ENCODE results near the gene NCKIPSD.
"Not testable (repeated sequence)": the region's sequence is repeated elsewhere in the genome, so short reads cannot be mapped to it uniquely, and the experiment has no call there.

The NCKIPSD gene

DNA sequence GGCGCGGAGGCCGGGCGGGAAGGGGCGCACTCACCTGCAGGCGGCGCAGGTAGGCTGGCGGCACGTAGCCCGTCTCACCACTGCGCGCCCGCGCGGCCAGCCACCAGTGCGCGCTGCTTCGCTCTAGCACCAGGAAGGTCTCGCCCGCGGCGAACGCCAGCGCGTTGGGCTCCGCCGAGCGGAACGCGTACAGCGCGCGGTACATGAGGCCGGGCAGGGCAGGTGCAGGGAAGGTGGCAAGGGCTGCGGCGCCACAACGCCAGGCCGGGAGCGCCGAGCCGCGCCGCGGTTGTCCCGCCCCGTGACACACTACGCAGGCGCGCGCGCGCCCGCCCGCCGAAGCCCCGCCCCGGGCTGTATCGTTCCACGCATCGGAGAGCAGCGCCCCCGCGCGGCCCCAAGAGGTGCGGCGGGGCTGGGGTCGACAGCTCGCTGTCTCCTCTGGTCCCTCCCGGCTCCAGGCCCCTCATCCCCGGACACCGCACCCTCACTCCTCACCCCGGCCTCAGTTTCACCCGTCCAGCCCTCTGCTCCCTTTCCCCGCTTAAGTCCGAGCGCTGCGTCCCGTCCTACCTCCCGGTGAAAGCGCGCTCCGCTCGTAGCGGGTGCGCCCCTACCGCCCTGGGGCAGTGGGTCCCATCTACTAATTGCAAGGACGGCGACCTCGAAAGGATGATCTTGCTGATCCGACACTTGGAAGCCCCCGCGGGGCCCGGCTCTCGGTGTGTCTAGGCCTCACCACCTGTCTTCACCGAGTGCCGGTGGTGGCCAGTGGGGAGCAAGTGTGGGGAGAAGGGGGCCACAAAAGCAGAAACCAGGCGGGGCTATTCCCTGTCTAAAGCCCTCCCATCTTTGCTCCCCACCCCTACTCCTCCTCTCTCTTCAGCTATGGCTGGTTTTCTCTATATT is at the start of gene NCKIPSD:
TSS of gene NCKIPSD (minus strand) at position 313 of the 909 bp plus-strand sequence. CDS start at position 205, 108 bp downstream.
- DNase-seq = no peak

DNA sequence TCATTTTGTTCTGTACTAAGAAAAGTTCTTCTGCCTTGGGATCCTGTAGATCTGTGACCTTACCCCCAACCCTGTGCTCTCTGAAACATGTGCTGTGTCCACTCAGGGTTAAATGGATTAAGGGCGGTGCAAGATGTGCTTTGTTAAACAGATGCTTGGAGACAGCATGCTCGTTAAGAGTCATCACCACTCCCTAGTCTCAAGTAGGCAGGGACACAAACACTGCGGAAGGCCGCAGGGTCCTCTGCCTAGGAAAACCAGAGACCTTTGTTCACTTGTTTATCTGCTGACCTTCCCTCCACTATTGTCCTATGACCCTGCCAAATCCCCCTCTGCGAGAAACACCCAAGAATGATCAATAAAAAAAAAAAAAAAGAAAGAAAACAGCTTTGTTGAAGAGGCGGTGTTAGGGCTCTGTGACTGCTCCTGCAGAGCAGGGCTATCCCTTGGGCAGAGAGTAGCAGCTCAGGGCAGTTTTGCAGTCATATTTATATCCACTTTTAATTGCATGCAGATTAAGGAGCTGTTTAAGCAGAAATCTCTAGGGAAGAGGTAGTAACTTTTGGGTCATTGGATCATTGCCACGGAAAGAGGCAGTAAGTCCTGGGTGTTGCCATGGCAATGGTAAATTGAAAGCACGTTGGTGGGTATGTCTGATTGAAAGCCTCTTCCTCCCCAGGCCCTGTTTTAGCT is 49.5 kb upstream of the NCKIPSD start:
- not testable (repeated sequence) for DNase-seq

DNA sequence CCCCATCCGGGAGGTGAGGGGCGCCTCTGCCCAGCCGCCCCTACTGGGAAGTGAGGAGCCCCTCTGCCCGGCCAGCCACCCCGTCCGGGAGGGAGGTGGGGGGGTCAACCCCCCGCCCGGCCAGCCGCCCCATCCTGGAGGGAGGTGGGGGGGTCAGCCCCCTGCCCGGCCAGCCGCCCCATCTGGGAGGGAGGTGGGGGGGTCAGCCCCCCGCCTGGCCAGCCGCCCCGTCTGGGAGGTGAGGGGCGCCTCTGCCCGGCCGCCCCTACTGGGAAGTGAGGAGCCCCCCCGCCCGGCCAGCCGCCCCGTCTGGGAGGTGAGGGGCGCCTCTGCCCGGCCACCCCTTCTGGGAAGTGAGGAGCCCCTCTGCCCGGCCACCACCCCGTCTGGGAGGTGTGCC is 48.8 kb upstream of the NCKIPSD start:
- DNase-seq = not testable (repeated sequence)

DNA sequence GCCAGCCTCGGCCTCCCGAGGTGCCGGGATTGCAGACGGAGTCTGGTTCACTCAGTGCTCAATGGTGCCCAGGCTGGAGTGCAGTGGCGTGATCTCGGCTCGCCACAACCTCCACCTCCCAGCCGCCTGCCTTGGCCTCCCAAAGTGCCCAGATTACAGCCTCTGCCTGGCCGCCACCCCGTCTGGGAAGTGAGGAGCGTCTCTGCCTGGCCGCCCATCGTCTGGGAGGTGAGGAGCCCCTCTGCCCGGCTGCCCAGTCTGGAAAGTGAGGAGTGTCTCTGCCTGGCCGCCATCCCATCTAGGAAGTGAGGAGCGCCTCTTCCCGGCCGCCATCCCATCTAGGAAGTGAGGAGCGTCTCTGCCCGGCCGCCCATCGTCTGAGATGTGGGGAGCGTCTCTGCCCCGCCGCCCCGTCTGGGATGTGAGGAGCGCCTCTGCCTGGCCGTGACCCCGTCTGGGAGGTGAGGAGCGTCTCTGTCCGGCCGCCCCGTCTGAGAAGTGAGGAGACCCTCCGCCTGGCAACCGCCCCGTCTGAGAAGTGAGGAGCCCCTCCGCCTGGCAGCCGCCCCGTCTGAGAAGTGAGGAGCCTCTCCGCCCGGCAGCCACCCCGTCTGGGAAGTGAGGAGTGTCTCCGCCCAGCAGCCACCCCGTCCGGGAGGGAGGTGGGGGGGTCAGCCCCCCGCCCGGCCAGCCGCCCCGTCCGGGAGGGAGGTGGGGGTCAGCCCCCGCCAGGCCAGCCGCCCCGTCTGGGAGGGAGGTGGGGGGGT is 48.2 kb upstream of the NCKIPSD start:
- not testable (repeated sequence) for DNase-seq

DNA sequence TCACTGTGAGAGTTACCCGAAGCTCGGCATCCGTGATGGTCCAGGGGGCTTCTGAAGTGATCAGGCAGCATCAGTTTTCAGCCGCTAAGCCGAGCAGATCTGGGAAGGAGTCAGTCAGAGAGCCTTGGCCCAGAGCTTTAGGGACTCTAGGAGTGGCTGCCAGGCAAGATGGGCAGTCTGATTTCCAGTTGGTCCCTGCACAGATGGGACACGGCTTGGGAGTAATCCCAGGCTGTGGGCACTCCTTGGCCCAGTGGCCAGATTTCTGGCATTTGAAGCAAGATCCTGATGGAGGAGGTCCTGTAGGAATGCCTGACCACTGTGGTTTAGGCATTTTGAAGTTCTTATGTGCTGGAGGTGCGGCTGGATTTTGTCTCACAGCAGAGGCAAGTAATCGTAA is 41.8 kb upstream of the NCKIPSD start:
- DNase-seq = no peak

DNA sequence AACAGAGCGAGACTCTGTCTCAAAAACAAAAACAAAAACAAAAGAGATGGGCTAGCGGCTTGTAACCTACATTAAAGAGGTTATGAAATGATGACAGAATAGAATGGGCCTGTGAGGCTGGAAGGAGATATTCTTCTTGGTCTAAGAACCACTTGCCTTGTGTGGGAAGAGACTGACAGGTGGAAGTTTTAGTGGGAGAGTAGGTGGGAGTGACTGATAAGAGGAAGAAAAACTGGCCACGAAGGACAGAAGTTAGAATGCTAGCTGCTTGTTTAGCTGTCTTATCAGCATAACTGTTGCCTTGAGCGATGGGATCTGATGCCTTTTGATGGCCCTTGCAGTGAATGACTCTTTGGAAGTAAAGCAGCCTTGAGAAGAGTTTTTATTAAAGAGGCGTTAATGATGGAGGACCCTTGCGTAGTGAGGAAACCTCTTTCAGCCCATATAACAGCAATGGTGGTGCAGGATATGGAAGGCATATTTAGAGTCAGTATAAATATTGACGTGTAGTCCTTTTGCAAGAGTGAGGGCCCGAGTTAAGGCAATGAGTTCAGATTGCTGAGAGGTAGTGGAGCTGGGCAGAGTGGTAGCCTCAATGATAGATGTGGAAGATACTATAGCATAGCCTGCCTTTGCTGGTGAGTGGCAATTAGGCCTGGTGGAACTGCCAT is 39.6 kb upstream of the NCKIPSD start:
- DNase-seq = not testable (repeated sequence)

DNA sequence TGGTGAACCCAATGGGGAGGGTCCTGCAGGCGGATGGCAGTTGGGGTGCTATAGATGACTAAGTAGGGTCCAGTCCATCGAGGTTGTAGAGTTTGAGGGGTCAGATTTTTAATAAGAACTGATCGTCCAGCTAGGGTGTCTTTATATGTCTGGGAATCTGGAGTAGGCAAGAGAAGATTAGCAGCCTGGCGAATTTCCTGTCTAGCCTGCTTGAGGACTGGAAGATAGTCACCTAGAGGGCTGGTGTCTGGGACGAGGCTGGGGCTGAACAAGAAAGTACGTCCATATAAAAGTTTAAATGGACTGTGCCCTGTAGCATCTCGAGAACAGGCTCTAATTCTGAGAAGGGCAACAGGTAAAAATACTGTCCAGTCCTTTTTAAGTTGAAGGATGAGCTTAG is 38.0 kb upstream of the NCKIPSD start:
- no peak for DNase-seq

DNA sequence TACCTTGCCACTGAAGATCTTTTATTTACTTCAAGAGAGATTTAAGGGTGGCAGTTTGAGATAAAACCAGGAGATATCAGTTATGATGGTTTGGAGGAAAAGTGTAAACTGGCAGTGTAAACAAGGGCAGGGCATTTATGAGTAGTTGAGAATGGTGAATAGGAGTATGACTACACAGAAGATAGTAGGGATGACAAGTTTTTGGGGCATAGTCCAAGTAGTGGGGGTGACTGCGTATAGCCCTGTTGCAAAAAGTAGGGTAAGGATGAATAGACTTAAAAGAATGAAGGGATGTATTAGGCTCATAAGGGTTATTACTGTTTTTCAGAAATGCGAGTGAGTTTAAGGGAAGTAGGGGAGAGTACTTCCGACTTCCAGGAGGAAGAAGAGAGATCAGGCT is 37.6 kb upstream of the NCKIPSD start:
- not testable (repeated sequence) for DNase-seq

DNA sequence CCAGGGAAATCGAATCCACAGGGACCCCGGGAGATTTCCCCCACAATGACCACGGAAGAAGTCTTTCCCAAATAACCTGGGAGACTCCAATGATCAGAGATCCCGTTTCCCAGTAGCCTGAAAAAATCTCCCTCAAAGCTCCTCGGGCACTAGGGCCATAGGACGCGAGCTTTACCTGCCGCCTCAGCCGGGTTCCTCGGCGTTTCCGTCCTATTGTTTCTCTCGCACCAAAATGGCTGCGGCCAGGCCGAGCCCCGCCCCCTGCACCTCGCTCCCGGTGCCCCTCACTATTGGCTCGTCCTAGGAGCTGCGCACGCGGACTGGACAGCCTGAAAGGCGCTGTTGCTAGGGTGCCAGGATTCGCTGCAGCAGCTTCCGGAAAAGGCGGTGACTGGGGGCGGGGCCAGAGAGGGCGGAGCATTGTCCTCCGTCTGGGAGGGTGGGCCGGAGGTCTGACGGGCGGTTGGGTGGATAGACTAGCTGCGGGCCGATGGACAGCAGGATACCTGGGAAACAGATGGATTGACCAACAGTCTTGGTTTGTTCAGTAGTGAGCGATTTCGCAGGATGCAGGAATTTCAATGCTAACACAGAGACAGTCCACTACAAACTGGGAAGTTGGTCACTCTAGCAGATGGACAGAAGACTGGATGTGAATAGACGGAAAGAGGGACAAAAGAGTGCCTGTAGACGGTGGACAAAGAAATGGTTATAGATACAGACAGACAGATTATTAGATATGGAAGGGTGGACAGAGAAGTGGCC is 31.4 kb upstream of the NCKIPSD start, which contains the start of gene IP6K2:
TSS of gene IP6K2 (minus strand) at position 240 of the 765 bp plus-strand sequence. CDS start 21,930 bp downstream, outside the sequence.
- DNase-seq = peak; percentile 54

DNA sequence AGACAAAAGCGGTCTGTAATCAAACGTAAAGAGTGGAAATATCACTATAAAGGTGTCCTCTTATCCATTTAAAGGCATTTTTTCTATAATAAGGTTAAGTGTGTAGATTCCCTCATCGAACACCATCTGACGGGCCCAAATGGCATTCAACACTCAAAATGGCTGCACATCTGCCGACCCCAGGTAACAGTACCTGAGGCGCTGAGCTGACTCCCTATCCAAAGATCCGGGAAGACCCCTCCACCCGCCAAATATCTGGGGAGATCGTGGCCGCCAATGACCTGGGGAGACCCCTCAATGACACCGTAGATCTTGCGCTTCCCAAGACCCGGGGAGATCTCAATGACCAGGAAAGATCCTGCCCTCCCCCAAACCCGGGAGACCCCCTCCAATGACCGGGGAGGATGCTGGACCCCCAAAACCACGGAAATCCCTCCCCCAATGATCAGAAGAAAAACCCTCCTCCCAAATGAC is 30.8 kb upstream of the NCKIPSD start:
- no peak for DNase-seq

DNA sequence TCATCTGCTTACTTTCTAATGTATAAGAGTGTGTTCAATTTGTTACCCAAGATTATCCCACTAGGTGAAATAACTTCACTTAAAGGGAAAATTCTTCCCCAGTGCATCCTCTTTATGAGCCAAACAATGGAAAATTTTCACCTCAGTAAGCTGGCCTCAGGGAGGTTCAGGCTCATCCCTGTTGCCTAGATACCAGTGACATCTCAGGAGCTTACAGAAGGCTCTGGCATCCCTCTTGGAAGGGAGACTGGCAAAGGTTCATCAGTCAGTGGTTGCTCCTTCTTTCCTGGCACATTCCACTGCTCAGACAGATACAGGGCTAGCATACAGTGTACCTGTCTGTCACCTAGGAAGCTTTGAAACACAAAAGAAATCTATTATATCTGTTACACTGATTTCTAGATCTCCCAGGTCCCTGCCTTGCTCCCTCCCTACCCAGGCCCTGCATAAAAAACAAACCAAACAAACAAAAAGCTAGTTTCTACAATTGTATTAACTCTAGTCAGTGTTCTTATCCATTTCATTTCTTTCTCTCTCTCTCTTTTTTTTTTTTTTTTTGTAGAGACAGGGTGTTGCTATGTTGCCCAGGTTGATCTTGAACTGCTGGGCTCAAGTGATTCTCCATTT is 29.6 kb upstream of the NCKIPSD start:
- no peak for DNase-seq

DNA sequence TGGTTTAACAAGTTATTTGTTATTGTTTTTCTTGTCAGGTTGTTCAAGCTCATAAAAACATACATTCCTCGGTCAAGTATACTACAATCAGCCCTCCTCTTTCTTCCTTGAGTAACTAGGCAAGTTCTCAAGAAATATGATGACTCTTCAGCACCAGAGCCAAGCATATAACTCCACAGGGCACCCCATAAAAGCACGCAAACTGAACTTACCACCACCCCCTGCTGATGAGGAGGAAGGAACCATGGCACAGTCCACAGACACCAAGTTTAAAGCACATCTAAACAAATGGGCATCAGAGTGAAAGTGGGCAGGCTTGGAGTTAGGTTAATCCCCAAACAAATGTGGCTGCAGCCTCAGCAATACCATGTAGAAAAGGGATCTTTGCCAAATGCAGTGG is 26.0 kb upstream of the NCKIPSD start:
- no peak for DNase-seq

DNA sequence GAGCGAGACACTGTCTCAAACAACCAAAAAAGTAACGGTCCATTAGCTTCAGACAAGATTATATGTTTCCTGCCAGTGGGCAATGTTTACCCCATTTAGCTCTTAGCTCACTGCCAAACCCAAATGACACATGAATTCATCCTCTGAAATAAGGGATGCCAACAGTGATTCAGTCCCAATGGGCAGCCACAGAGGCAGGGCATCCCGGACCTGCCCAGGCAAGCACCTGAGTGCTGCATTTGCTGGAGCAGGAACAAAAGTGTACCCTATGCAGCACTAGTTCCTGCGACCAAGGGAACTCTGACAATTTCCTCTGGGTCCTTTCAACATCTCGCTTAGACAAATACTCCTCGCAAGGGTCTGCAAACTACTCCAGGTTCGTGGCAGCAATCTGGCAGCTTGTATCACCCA is 23.3 kb upstream of the NCKIPSD start:
- no peak for DNase-seq

DNA sequence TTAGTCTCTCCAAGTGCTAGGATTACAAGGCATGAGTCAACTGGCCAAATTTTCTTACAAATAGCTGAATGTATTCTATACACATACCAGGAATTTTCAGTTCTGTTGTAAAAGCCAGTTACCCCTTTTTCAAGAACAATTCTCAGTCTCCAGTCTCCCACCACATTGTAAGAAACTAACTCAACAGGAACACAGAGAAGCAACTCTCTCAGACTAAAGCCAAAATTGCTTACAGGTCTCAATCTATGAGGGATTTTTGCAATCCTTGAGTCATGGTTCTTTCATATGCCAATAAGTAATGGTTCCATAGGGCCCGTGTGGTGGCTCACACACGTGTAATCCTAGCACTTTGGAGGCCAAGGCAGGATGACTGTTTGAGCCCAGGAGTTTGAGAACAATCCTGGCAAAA is 22.8 kb upstream of the NCKIPSD start:
- no peak for DNase-seq

DNA sequence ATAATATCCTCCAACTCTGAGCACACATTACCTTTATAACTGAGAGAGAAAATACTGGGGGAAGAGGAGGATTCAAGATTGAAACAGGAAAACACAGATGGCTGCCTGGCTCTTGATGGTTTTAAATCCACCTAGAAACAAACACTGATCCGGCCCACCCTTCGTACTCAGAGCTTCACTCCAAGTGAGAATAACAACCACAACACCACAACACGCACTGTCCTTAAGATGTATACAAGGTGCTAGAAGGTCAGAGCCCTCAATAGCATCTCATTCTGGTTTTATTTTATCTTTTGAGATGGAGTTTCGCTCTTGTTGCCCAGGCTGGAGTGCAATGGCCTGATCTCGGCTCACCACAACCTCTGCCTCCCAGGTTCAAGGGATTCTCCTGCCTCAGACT is 21.4 kb upstream of the NCKIPSD start:
- DNase-seq = no peak

DNA sequence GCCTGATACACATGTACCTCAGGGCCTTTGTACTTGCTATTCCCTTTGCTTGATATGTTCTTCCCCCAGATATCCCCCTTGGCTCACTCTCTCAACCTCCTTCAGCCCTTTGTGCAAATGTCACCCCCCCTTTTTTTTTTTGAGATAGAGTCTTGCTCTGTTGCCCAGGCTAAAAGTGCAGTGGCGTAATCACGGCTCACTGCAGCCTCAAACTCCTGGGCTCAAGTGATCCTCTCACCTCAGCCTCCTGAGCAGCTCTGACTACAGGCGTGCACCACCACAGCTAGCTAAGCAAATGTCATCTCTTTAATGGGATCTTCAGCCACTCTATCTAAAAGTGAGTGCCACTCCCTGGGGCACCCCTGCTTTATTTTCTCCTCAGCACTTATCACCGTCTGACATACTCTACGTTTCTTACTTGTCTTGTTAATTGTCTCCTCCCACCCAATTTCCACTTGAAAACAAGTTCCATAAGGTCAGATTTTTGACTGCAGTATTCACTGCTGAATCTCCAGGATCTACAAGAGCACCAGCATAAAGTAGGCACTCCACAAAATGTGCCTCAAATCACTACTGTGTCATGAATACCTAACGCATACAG is 16.7 kb upstream of the NCKIPSD start:
- DNase-seq = no peak

DNA sequence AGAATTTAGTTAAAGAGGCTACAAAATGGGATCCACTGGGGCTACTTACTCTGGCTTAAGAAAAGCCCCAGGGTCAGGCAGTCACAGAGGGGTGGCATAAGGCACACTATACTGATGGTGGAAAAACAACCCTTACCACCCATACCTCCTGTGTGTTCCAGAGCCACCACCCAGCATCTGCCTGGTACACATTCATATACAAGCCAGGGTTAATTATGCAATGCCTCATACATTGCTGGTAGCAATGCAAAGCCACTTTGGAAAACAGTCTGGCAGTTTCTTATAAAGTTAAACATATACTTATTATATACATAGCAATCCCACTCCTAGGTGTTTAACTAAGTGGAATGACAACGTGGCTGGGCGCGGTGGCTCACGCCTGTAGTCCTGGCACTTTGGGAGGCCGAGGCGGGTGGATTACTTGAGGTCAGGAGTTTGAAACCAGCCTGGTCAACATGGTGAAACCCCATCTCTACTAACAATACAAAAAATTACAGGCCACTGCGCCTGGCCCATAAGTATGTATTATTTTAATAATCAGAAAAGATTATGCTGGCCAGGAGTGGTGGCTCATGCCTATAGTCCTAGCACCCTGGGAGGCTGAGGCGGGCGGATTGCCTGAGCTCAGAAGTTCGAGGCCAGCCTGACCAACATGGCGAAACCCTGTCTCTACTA is 15.2 kb upstream of the NCKIPSD start:
- DNase-seq = no peak

DNA sequence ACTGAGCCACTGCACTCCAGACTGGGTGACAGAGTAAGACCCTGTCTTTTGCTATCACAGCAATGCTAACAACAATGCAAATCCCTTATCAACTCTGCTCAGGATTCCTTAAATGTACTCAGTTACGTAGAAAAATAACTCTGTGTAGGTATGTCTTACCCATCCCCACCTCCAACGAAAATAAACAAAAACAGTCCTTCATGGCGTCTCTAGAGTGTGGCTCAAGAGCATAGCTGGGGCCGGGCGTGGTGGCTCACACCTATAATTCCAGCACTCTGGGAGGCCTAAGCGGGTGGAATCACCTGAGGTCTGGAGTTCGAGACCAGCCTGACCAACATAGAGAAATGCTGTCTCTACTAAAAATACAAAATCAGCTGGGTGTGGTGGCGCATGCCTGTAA is 13.2 kb upstream of the NCKIPSD start:
- no peak for DNase-seq

DNA sequence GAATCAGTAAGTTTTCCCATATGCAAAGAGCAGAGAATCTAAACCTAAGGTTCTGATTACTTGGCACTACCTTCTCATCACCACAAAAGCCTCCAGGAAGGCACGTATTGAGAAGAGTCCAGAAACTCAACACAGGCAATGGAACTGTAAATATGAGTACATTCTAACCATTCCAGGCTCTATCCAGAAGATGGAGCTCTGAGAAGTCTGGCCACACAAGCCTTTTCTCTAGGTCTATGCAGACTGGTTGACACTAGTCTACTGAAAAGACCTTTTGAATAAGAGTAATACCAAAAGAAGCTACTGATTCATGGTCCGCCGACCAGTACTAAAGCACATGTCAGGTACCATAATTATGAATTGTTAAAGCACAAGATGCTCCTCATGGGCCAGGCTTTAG is 12.2 kb upstream of the NCKIPSD start:
- no peak for DNase-seq

DNA sequence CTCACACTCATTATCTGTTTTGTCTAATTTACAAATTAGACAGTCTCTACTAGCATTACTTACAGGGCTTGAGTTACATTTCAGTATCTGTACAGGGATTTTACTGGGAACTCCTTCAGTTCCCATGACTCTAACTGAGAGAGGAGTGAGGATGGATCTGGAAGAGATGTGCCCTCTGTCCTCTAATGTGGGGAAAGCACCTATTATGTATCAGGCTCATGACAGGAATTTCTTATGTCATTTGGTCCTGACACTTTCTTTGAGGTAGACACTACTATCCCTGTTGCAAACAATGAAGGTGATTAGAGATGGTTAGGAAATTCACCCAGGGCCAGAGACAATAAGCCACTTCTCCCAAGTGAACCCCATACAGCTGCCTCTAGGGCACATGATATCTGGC is 10.9 kb upstream of the NCKIPSD start:
- DNase-seq = no peak
